Measurements from ENCODE around the gene KRT3.

The KRT3 gene

DNA sequence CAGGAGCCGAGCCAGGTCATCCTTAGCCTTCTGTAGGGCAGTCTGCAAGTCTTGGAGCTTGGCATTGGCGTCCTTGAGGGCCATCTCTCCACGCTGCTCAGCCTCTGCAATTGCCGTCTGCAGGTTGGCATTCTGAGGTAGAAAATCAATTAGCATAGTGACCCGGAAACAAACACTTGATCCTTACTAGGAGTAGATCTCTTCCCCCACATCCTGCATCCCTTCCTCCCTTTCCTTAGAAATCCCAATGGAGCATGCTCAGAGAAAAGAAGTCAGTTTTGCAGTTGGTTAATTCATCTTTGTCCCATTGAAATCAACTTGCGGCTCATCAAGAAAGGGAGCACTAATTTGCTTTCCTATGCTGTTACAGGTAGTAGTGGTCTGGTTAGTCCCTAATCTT lies 24.8 kb downstream of the KRT3 start:
- Histone ChIP-seq H2BK120ac (ENCODE audit: low read depth, low read length) (no peak overlapping the region), H3K9ac (ENCODE audit: low read length) (no peak overlapping the region), H2AK5ac (ENCODE audit: low read length, severe bottlenecking) (no peak overlapping the region), H3K27me3 (ENCODE audit: control insufficient read depth in 1 of 2, insufficient read depth in 1 of 2, low read length in 2 of 2) (peaks cover 60 to 92% of the 10 kb centered on the region in 2 experiments), H3K36me3 (ENCODE audit: control insufficient read depth in 1 of 2, insufficient read depth in 2 of 2, low read depth in 1 of 2, low read length in 2 of 2) (no peaks in the 10 kb centered on the region), H2BK15ac (ENCODE audit: low read depth, poor library complexity, severe bottlenecking) (no peak overlapping the region), H3K27ac (ENCODE audit: low read length, poor library complexity, severe bottlenecking) (no peak overlapping the region), H3K9me3 (ENCODE audit: control insufficient read depth, low read length) (no peaks in the 10 kb centered on the region), H3K79me1 (replicated peaks; ENCODE audit: low read length, poor library complexity, severe bottlenecking) (no peaks in the 10 kb centered on the region), H3K4me3 (ENCODE audit: insufficient read depth in 1 of 2, low read depth in 1 of 2, low read length in 2 of 2) (no peak overlapping the region), H2AFZ (ENCODE audit: low read depth, low read length) (no peak overlapping the region), H2BK5ac (ENCODE audit: low read depth, low read length, poor library complexity, severe bottlenecking) (no peak overlapping the region), H3K4ac (ENCODE audit: low read depth in 1 of 2, low read length in 2 of 2) (no peak overlapping the region), H3K18ac (ENCODE audit: low read depth in 1 of 2, low read length in 2 of 2) (no peak overlapping the region), H3K14ac (ENCODE audit: low read length in 2 of 2) (no peak overlapping the region), H2BK12ac (ENCODE audit: low read length in 2 of 2) (no peak overlapping the region), H3K23ac (ENCODE audit: low read length in 2 of 2) (no peak overlapping the region), H3K4me2 (ENCODE audit: low read length, poor library complexity, severe bottlenecking) (no peak overlapping the region), H3K4me1 (ENCODE audit: control insufficient read depth, insufficient read depth, low read depth, low read length) (no peaks in the 10 kb centered on the region), H4K8ac (ENCODE audit: low read length) (no peak overlapping the region), H4K91ac (ENCODE audit: low read length) (no peak overlapping the region)
- WGBS = 68% methylated on average over 5 of the region's 6 CpGs
- no peak for DNase-seq

DNA sequence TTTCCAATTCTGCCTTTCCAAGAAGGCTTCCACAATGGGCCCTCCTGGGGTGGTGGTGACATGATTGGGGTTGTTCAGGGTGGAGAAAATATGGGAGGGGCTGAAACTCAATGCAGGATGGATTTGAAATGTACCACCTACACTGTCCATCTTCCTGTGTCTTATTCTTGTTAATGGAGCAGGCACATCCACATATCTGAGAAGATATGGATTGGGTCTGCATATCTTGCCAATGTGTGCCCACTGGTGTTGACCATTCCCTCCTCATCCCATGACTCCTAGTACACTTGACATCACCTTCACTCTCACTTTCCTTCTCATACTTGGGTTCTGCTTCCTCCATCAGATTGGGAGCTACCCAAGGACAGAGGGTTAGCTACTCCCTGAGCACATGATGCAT lies 26.0 kb downstream of the KRT3 start:
- no peak overlapping the region for H2BK120ac ChIP-seq (ENCODE audit: low read depth, low read length)
- no peak overlapping the region for H3K18ac ChIP-seq (ENCODE audit: low read depth in 1 of 2, low read length in 2 of 2)
- H2AK5ac ChIP-seq (ENCODE audit: low read length, severe bottlenecking) = no peak overlapping the region
- no peak overlapping the region for H3K4ac ChIP-seq (ENCODE audit: low read depth in 1 of 2, low read length in 2 of 2)
- H3K36me3 ChIP-seq (ENCODE audit: control insufficient read depth in 1 of 2, insufficient read depth in 2 of 2, low read depth in 1 of 2, low read length in 2 of 2) = no peaks in the 10 kb centered on the region
- H3K4me1 ChIP-seq (ENCODE audit: control insufficient read depth, insufficient read depth, low read depth, low read length) = no peaks in the 10 kb centered on the region
- H4K91ac ChIP-seq (ENCODE audit: low read length) = no peak overlapping the region
- H3K4me2 ChIP-seq (ENCODE audit: low read length, poor library complexity, severe bottlenecking) = no peak overlapping the region
- H3K27me3 ChIP-seq (ENCODE audit: control insufficient read depth in 1 of 2, insufficient read depth in 1 of 2, low read length in 2 of 2) = peaks cover 57 to 91% of the 10 kb centered on the region in 2 experiments
- no peak overlapping the region for H4K8ac ChIP-seq (ENCODE audit: low read length)
- H3K9me3 ChIP-seq (ENCODE audit: control insufficient read depth, low read length) = no peaks in the 10 kb centered on the region
- no peak overlapping the region for H2AFZ ChIP-seq (ENCODE audit: low read depth, low read length)
- H3K9ac ChIP-seq (ENCODE audit: low read length) = no peak overlapping the region
- no peak overlapping the region for H3K14ac ChIP-seq (ENCODE audit: low read length in 2 of 2)
- DNase-seq = no peak
- H2BK12ac ChIP-seq (ENCODE audit: low read length in 2 of 2) = no peak overlapping the region
- H3K23ac ChIP-seq (ENCODE audit: low read length in 2 of 2) = no peak overlapping the region
- H3K27ac ChIP-seq (ENCODE audit: low read length, poor library complexity, severe bottlenecking) = no peak overlapping the region
- H2BK5ac ChIP-seq (ENCODE audit: low read depth, low read length, poor library complexity, severe bottlenecking) = no peak overlapping the region
- H2BK15ac ChIP-seq (ENCODE audit: low read depth, poor library complexity, severe bottlenecking) = no peak overlapping the region
- no peaks in the 10 kb centered on the region for H3K79me1 ChIP-seq (replicated peaks; ENCODE audit: low read length, poor library complexity, severe bottlenecking)
- no peak overlapping the region for H3K4me3 ChIP-seq (ENCODE audit: insufficient read depth in 1 of 2, low read depth in 1 of 2, low read length in 2 of 2)

DNA sequence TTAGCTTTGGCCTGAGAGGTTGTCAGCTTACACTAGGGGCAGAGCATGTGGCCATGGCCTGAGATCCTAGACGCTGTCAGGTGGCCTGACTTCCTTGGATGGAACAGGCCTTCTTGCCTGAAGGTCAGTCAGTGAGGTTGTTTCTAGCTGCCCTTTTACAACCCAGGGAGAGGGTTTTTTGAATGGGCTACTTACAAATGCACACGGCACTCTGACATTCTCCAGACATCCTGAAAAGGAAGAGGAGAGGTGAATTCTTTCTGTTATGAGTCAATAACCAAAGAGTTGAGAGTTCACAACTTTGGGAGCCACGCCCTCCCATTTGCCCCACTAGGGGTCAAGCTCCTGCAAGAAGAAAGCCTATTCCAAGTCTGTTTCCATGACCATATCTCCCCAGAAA lies 26.6 kb downstream of the KRT3 start:
- peaks cover 51 to 85% of the 10 kb centered on the region in 2 experiments for H3K27me3 ChIP-seq (ENCODE audit: control insufficient read depth in 1 of 2, insufficient read depth in 1 of 2, low read length in 2 of 2)
- no peak overlapping the region for H3K14ac ChIP-seq (ENCODE audit: low read length in 2 of 2)
- H3K18ac ChIP-seq (ENCODE audit: low read depth in 1 of 2, low read length in 2 of 2) = no peak overlapping the region
- no peak overlapping the region for H2BK15ac ChIP-seq (ENCODE audit: low read depth, poor library complexity, severe bottlenecking)
- H2BK12ac ChIP-seq (ENCODE audit: low read length in 2 of 2) = no peak overlapping the region
- DNase-seq = no peak
- no peak overlapping the region for H3K4ac ChIP-seq (ENCODE audit: low read depth in 1 of 2, low read length in 2 of 2)
- H3K36me3 ChIP-seq (ENCODE audit: control insufficient read depth in 1 of 2, insufficient read depth in 2 of 2, low read depth in 1 of 2, low read length in 2 of 2) = no peaks in the 10 kb centered on the region
- H3K4me1 ChIP-seq (ENCODE audit: control insufficient read depth, insufficient read depth, low read depth, low read length) = no peaks in the 10 kb centered on the region
- no peak overlapping the region for H4K8ac ChIP-seq (ENCODE audit: low read length)
- H2AK5ac ChIP-seq (ENCODE audit: low read length, severe bottlenecking) = no peak overlapping the region
- H3K4me2 ChIP-seq (ENCODE audit: low read length, poor library complexity, severe bottlenecking) = no peak overlapping the region
- no peak overlapping the region for H2BK120ac ChIP-seq (ENCODE audit: low read depth, low read length)
- H2BK5ac ChIP-seq (ENCODE audit: low read depth, low read length, poor library complexity, severe bottlenecking) = no peak overlapping the region
- no peak overlapping the region for H3K4me3 ChIP-seq (ENCODE audit: insufficient read depth in 1 of 2, low read depth in 1 of 2, low read length in 2 of 2)
- H3K9ac ChIP-seq (ENCODE audit: low read length) = no peak overlapping the region
- H2AFZ ChIP-seq (ENCODE audit: low read depth, low read length) = no peak overlapping the region
- no peak overlapping the region for H4K91ac ChIP-seq (ENCODE audit: low read length)
- H3K9me3 ChIP-seq (ENCODE audit: control insufficient read depth, low read length) = no peaks in the 10 kb centered on the region
- WGBS = 23% methylated on average over 3 of the region's 3 CpGs
- H3K23ac ChIP-seq (ENCODE audit: low read length in 2 of 2) = no peak overlapping the region
- H3K79me1 ChIP-seq (replicated peaks; ENCODE audit: low read length, poor library complexity, severe bottlenecking) = no peaks in the 10 kb centered on the region
- H3K27ac ChIP-seq (ENCODE audit: low read length, poor library complexity, severe bottlenecking) = no peak overlapping the region

DNA sequence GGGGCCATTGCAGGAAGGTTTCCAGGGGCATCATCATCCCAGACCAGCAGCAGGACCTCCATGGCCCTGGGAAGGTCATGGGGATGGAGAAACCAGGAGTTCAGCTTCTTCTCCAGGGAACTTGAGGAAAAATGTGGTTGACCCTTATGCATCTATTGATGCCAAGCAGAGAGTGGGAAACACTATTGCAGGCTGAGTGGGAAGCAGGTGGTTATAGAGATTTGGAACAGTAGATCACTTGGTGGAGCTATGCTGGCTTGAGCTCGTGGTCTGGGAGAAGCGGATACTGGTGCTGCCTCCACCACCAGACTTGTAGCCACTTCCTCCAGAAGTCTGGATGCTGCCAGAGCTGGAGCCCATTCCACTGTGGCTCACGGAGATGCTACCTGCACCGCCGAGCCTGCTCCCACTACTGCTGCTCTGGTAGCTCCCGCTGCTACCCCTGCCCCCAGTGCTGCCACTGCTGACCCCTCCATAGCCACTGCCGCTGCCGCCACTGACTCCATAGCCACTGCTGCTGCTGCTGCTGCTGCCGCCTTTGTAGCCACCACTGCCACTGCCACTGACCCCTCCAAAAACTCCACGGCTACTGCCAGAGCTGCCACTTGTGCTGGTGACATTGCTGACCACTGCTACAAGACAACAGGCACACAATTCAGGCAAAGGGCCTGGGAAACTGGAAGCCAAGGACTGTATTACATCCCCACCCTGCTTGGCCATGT lies 27.3 kb downstream of the KRT3 start:
- Histone ChIP-seq H2BK15ac (ENCODE audit: low read depth, poor library complexity, severe bottlenecking) (no peak overlapping the region), H2AK5ac (ENCODE audit: low read length, severe bottlenecking) (no peak overlapping the region), H2BK120ac (ENCODE audit: low read depth, low read length) (no peak overlapping the region), H3K4me2 (ENCODE audit: low read length, poor library complexity, severe bottlenecking) (no peak overlapping the region), H2AFZ (ENCODE audit: low read depth, low read length) (no peak overlapping the region), H3K4ac (ENCODE audit: low read depth in 1 of 2, low read length in 2 of 2) (no peak overlapping the region), H2BK12ac (ENCODE audit: low read length in 2 of 2) (no peak overlapping the region), H3K23ac (ENCODE audit: low read length in 2 of 2) (no peak overlapping the region), H3K4me3 (ENCODE audit: insufficient read depth in 1 of 2, low read depth in 1 of 2, low read length in 2 of 2) (no peak overlapping the region), H3K18ac (ENCODE audit: low read depth in 1 of 2, low read length in 2 of 2) (no peak overlapping the region), H4K91ac (ENCODE audit: low read length) (peak overlapping the region; percentile 18), H3K14ac (ENCODE audit: low read length in 2 of 2) (no peak overlapping the region), H3K4me1 (ENCODE audit: control insufficient read depth, insufficient read depth, low read depth, low read length) (no peaks in the 10 kb centered on the region), H3K27me3 (ENCODE audit: control insufficient read depth in 1 of 2, insufficient read depth in 1 of 2, low read length in 2 of 2) (peaks cover 47 to 84% of the 10 kb centered on the region in 2 experiments), H3K27ac (ENCODE audit: low read length, poor library complexity, severe bottlenecking) (no peak overlapping the region), H3K79me1 (replicated peaks; ENCODE audit: low read length, poor library complexity, severe bottlenecking) (no peaks in the 10 kb centered on the region), H3K9me3 (ENCODE audit: control insufficient read depth, low read length) (no peaks in the 10 kb centered on the region), H4K8ac (ENCODE audit: low read length) (no peak overlapping the region), H2BK5ac (ENCODE audit: low read depth, low read length, poor library complexity, severe bottlenecking) (no peak overlapping the region), H3K36me3 (ENCODE audit: control insufficient read depth in 1 of 2, insufficient read depth in 2 of 2, low read depth in 1 of 2, low read length in 2 of 2) (no peaks in the 10 kb centered on the region), H3K9ac (ENCODE audit: low read length) (no peak overlapping the region)
- WGBS = 90% methylated on average over 10 of the region's 10 CpGs
- no peak for DNase-seq
